GM19099 (cell line): ENCODE results near the gene SMOC2.

Experiments
- POLR2A ChIP-seq: IDR thresholded peaks from 3 replicates; pipeline ENCODE4 v1.6.1; 2011; ENCODE audit warnings: low read depth; ENCODE audit not compliant: insufficient read length; ENCODE audit errors: extremely low read depth

SMOC2 gene

GRCh38 chr6:168411793-168412192 is 29.2 kb upstream of the SMOC2 start:
- no peak for TF ChIP-seq POLR2A

- TF ChIP-seq POLR2A, result no peak
Observed at GRCh38 chr6:168412456-168412855, 28.5 kb upstream of the SMOC2 start.

- TF ChIP-seq POLR2A, result no peak
Observed at GRCh38 chr6:168413018-168413720, 27.8 kb upstream of the SMOC2 start.

- no peak for TF ChIP-seq POLR2A
Observed at GRCh38 chr6:168413856-168414255, 27.1 kb upstream of the SMOC2 start.

- no peak for TF ChIP-seq POLR2A
Observed at GRCh38 chr6:168414336-168415097, 26.5 kb upstream of the SMOC2 start.

GRCh38 chr6:168415098-168415992 is 25.6 kb upstream of the SMOC2 start:
- TF ChIP-seq POLR2A, result no peak

- no peak for TF ChIP-seq POLR2A
Observed at GRCh38 chr6:168415993-168416530, 24.9 kb upstream of the SMOC2 start.

GRCh38 chr6:168416531-168416930 is 24.5 kb upstream of the SMOC2 start:
- no peak for TF ChIP-seq POLR2A

GRCh38 chr6:168417191-168417590 is 23.8 kb upstream of the SMOC2 start:
- TF ChIP-seq POLR2A, result no peak

- TF ChIP-seq POLR2A, result no peak
Observed at GRCh38 chr6:168417679-168418557, 23.1 kb upstream of the SMOC2 start.

GRCh38 chr6:168418711-168419121 is 22.3 kb upstream of the SMOC2 start:
- TF ChIP-seq POLR2A, result no peak

GRCh38 chr6:168419569-168419968 is 21.4 kb upstream of the SMOC2 start:
- no peak for TF ChIP-seq POLR2A

GRCh38 chr6:168420084-168420483 is 20.9 kb upstream of the SMOC2 start:
- TF ChIP-seq POLR2A, result no peak

- no peak for TF ChIP-seq POLR2A
Observed at GRCh38 chr6:168420706-168421105, 20.3 kb upstream of the SMOC2 start.
